Measurements from ENCODE around the gene TRPM3.
A peak's percentile ranks its signal among the peaks of the same experiment; 100 is the strongest.

The TRPM3 gene

GRCh38 chr9:70995511-70995910, 125.9 kb downstream of the TRPM3 start:
- no peak for DNase-seq (ENCODE audit: low read depth, low spot score)
- no peak overlapping the region for H3K4me3 ChIP-seq (ENCODE audit: low read depth, low read length)
- TF ChIP-seq CTCF (IDR thresholded peaks at IDR 0.05; ENCODE audit: insufficient read depth, low read length, missing control alignments): no peak
- CTCF ChIA-PET: no interaction called here
- POLR2A ChIA-PET: no interaction called here

DNA sequence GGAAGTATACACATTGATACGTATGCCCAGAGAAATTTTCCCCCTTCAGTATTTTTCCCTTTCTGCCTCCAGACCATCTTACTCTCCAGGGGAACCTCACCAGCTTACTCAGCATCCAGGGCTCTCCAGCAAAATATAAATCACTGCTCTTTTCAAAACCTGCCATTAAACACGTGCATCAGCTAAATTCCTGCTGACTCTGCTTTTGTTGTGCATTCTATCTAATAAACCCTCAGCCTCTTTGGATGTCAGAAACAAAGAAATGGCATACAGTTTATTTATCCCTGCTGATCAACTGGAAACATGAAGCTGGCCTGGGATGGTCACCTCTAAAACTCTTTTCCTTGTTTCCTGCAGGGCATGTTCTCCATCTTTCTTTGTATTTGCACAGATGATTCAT, 126.8 kb downstream of the TRPM3 start:
- ChIA-PET CTCF (interaction anchor here (1.3 kb wide), 1 partner anchor 10 kb away, joined by 5 read pairs; no protein-coding TSS in a partner anchor), POLR2A (no interaction called here)
- TF ChIP-seq CTCF (IDR thresholded peaks at IDR 0.05; ENCODE audit: insufficient read depth, low read length, missing control alignments): no peak
- H3K4me3 ChIP-seq (ENCODE audit: low read depth, low read length): no peak overlapping the region
- DNase-seq (ENCODE audit: low read depth, low spot score): no peak

- ChIA-PET CTCF (interaction anchor here (1.0 to 1.8 kb wide), 3 partner anchors 13 to 66 kb away, joined by 3 to 7 read pairs (median 4); no protein-coding TSS in a partner anchor), POLR2A (interaction anchor here (0.6 to 0.7 kb wide), 2 partner anchors 18 to 692 kb away, joined by 3 read pairs; no protein-coding TSS in a partner anchor)
- no peak for TF ChIP-seq CTCF (IDR thresholded peaks at IDR 0.05; ENCODE audit: insufficient read depth, low read length, missing control alignments)
- H3K4me3 ChIP-seq (ENCODE audit: low read depth, low read length): no peak overlapping the region
- no peak for DNase-seq (ENCODE audit: low read depth, low spot score)
Measured at GRCh38 chr9:70988551-70988950, 132.9 kb downstream of the TRPM3 start.

GRCh38 chr9:70987986-70988385, 133.4 kb downstream of the TRPM3 start:
- TF ChIP-seq CTCF (IDR thresholded peaks at IDR 0.05; ENCODE audit: insufficient read depth, low read length, missing control alignments): no peak
- H3K4me3 ChIP-seq (ENCODE audit: low read depth, low read length): no peak overlapping the region
- peak; percentile 87 for DNase-seq (ENCODE audit: low read depth, low spot score)
- POLR2A ChIA-PET: interaction anchor here (0.6 to 0.7 kb wide), 2 partner anchors 17 to 693 kb away, joined by 3 read pairs; no protein-coding TSS in a partner anchor
- CTCF ChIA-PET: interaction anchor here (0.7 to 1.8 kb wide), 2 partner anchors 13 to 362 kb away, joined by 3 to 4 read pairs; no protein-coding TSS in a partner anchor

GRCh38 chr9:70986984-70987383, 134.4 kb downstream of the TRPM3 start:
- ChIA-PET CTCF (no interaction called here), POLR2A (no interaction called here)
- no peak overlapping the region for H3K4me3 ChIP-seq (ENCODE audit: low read depth, low read length)
- no peak for DNase-seq (ENCODE audit: low read depth, low spot score)
- no peak for TF ChIP-seq CTCF (IDR thresholded peaks at IDR 0.05; ENCODE audit: insufficient read depth, low read length, missing control alignments)

DNA sequence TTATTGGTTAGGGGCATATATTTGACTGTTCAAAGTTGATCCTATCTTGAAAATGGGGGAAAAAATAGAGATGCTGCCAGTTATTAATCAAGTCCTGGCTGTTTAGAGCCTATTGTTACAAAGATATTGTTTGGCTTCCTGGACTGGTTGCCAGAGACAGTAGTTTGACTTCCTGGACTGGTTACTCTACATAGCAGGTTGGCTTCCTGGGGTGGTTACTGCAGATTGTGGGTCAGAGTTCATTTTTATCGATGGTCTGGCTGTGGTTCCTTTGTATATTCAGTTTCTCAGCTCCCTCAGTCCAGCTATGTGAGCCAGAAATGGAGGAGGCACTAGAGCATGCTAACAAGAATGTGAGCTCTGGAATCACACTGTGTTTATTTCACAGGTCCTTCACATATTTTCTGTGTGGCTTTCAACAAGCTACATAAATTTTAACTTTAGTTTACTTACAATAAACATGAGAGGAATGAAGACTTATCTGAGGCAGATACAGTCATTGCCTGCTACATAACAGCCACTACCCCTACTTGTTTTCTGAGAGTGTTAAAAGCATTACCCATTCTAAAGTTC, 137.6 kb downstream of the TRPM3 start:
- POLR2A ChIA-PET: interaction anchor here (1.0 kb wide), 1 partner anchor 30 kb away, joined by 3 read pairs; no protein-coding TSS in a partner anchor
- CTCF ChIA-PET: interaction anchor here (0.8 to 1.9 kb wide), 3 partner anchors 10 to 15 kb away, joined by 3 to 5 read pairs (median 3); no protein-coding TSS in a partner anchor

More for the DNA sequence above, 137.6 kb downstream of the TRPM3 start:
- TF ChIP-seq CTCF (IDR thresholded peaks at IDR 0.05; ENCODE audit: insufficient read depth, low read length, missing control alignments): no peak
- H3K4me3 ChIP-seq (ENCODE audit: low read depth, low read length): no peak overlapping the region
- peak; percentile 72 for DNase-seq (ENCODE audit: low read depth, low spot score)
